Body of pancreas (tissue), 4 donors: ENCODE results near the gene KCNC3.

Experiments
- POLR2A ChIP-seq, 3 donors: fragments of 450-650 bp; IDR thresholded peaks; one replicate each; pipeline ENCODE4 v1.6.1; 2016; ENCODE audit warnings: antibody characterized with exemption in 3 of 3, mild to moderate bottlenecking in 2 of 3
- TF ChIP-seq, protein P1 (sequence below), 7 experiments: fragments of 450-650 bp in 4 of 7; fragments of 200-600 bp in 3 of 7; sonication (generic) in 3 of 7; IDR thresholded peaks; one replicate each; pipeline ENCODE4 v1.5.1; 2016 to 2019; ENCODE audit warnings: antibody characterized with exemption in 7 of 7

DNA sequence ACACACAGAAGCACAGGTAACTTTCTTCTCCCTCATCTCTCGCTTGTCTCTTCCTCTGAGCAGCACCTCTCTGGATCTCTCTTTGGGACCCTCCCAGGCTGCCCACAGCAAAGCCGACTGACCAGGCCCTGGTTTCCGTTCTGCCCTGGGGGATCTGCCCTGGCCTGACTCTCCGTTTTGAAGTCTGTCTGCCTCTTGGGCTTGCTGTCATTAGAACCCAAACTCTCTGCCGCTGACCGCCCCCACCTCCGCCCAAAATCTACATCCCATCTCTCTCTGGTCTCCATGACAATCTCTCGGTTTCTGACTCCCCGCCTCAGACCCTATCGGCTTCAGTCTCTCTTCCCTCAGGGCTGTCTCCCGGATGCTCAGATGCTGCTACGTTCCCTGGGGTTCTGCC, 6.9 kb downstream of the KCNC3 start:
- TF ChIP-seq, protein P1, sequence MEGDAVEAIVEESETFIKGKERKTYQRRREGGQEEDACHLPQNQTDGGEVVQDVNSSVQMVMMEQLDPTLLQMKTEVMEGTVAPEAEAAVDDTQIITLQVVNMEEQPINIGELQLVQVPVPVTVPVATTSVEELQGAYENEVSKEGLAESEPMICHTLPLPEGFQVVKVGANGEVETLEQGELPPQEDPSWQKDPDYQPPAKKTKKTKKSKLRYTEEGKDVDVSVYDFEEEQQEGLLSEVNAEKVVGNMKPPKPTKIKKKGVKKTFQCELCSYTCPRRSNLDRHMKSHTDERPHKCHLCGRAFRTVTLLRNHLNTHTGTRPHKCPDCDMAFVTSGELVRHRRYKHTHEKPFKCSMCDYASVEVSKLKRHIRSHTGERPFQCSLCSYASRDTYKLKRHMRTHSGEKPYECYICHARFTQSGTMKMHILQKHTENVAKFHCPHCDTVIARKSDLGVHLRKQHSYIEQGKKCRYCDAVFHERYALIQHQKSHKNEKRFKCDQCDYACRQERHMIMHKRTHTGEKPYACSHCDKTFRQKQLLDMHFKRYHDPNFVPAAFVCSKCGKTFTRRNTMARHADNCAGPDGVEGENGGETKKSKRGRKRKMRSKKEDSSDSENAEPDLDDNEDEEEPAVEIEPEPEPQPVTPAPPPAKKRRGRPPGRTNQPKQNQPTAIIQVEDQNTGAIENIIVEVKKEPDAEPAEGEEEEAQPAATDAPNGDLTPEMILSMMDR (IDR thresholded peaks at IDR 0.05), result no peak
- TF ChIP-seq POLR2A (IDR thresholded peaks at IDR 0.05), result no peak
